ENCODE data around the gene C1orf116. TPM values are rescaled to one million over a fixed set of nuclear protein-coding genes. Genes with fewer than 3 reads are reported as not detected.

C1orf116 gene
- total and polyA plus RNA-seq, 8 donors = 17.1 to 91.7 (median 41.3) TPM

- H3K27ac ChIP-seq = peak overlapping the region; percentile 88 to 97 (median 91)
- H3K4me3 ChIP-seq = no peak overlapping the region
- peaks cover 0 to 11% (median 10%) of the 10 kb centered on the region in 4 donors for H3K36me3 ChIP-seq
- WGBS, 5 donors = 41 to 66% (median 53%) methylated on average over 2 of the region's 2 CpGs
- H3K4me1 ChIP-seq = peaks cover 45 to 63% (median 54%) of the 10 kb centered on the region in 4 donors
- no peak for DNase-seq
- H3K9me3 ChIP-seq = no peaks in the 10 kb centered on the region
- H3K27me3 ChIP-seq = no peaks in the 10 kb centered on the region
- intact Hi-C loops (cut with DNase I; ENCODE audit: low total_unique reads) = no loop called here
- no peak for TF ChIP-seq POLR2AphosphoS5 (IDR thresholded peaks at IDR 0.05)
These were observed 12.9 kb downstream of the C1orf116 start for GRCh38 chr1:207019661-207020060.

GRCh38 chr1:207019161-207019560, 13.4 kb downstream of the C1orf116 start:
- Histone ChIP-seq H3K36me3 (peaks cover 0 to 11% (median 10%) of the 10 kb centered on the region in 4 donors), H3K4me3 (no peak overlapping the region), H3K27me3 (no peaks in the 10 kb centered on the region), H3K27ac (peak overlapping the region; percentile 43 to 95 (median 90)), H3K4me1 (peaks cover 40 to 58% (median 49%) of the 10 kb centered on the region in 4 donors), H3K9me3 (no peaks in the 10 kb centered on the region)
- 82 to 88% (median 86%) methylated on average over 2 of the region's 2 CpGs for WGBS, 5 donors
- TF ChIP-seq POLR2A (IDR thresholded peaks at IDR 0.05) = no peak
- no peak for TF ChIP-seq EP300 (IDR thresholded peaks at IDR 0.05)
- TF ChIP-seq CTCF (IDR thresholded peaks at IDR 0.05) = no peak
- TF ChIP-seq POLR2AphosphoS5 (IDR thresholded peaks at IDR 0.05) = no peak
- DNase-seq = no peak
- intact Hi-C loops (cut with DNase I; ENCODE audit: low total_unique reads) = no loop called here

- intact Hi-C loops (cut with DNase I; ENCODE audit: low total_unique reads) = no loop called here
- Histone ChIP-seq H3K4me1 (peaks cover 36 to 54% (median 46%) of the 10 kb centered on the region in 4 donors), H3K27ac (peak overlapping the region; percentile 43 to 95 (median 90)), H3K4me3 (no peak overlapping the region), H3K36me3 (peaks cover 0 to 11% (median 10%) of the 10 kb centered on the region in 4 donors), H3K27me3 (no peaks in the 10 kb centered on the region), H3K9me3 (no peaks in the 10 kb centered on the region)
- 81 to 87% (median 83%) methylated on average over 4 of the region's 4 CpGs for WGBS, 5 donors
- no peak for DNase-seq
- no peak for TF ChIP-seq POLR2A (IDR thresholded peaks at IDR 0.05)
- TF ChIP-seq POLR2AphosphoS5 (IDR thresholded peaks at IDR 0.05) = peak in 1 of 3 donors; percentile 26
- TF ChIP-seq EP300 (IDR thresholded peaks at IDR 0.05) = no peak
- TF ChIP-seq CTCF (IDR thresholded peaks at IDR 0.05) = no peak
These were observed 13.8 kb downstream of the C1orf116 start for GRCh38 chr1:207018707-207019106.

- Histone ChIP-seq H3K27ac (peak overlapping the region; percentile 17 to 95 (median 90)), H3K27me3 (no peaks in the 10 kb centered on the region), H3K4me3 (no peak overlapping the region), H3K9me3 (no peaks in the 10 kb centered on the region), H3K36me3 (peaks cover 0 to 7% (median 6%) of the 10 kb centered on the region in 4 donors), H3K4me1 (peaks cover 32 to 46% (median 39%) of the 10 kb centered on the region in 4 donors)
- intact Hi-C loops (cut with DNase I; ENCODE audit: low total_unique reads) = no loop called here
- peak; percentile 64 to 76 for DNase-seq
- WGBS, 5 donors = 29 to 46% (median 34%) methylated on average over 7 of the region's 7 CpGs
- TF ChIP-seq POLR2AphosphoS5 (IDR thresholded peaks at IDR 0.05) = peak in 2 of 3 donors; percentile 65 to 71
- no peak for TF ChIP-seq POLR2A (IDR thresholded peaks at IDR 0.05)
- TF ChIP-seq CTCF (IDR thresholded peaks at IDR 0.05) = no peak
- no peak for TF ChIP-seq EP300 (IDR thresholded peaks at IDR 0.05)
These were observed 14.7 kb downstream of the C1orf116 start for GRCh38 chr1:207017615-207018559.

Data from stomach (tissue), 9 donors.